C4-2B (cell line): ENCODE measurements around the gene CIAO3.
A peak's percentile ranks its signal among the peaks of the same experiment; 100 is the strongest.

ENCODE experiments used
- H3K27ac ChIP-seq: fragments of 450-650 bp; 2 replicates; pipeline ENCODE4 v1.5.1; 2017
- ZFX ChIP-seq: fragments of 450-650 bp; IDR thresholded peaks from 2 replicates; pipeline ENCODE4 v1.6.1; 2017
- TF ChIP-seq, protein P1 (sequence below): fragments of 450-650 bp; conservative IDR thresholded peaks from 2 replicates; pipeline ENCODE4 v1.5.1; 2017; ENCODE audit warnings: mild to moderate bottlenecking

The CIAO3 gene

DNA sequence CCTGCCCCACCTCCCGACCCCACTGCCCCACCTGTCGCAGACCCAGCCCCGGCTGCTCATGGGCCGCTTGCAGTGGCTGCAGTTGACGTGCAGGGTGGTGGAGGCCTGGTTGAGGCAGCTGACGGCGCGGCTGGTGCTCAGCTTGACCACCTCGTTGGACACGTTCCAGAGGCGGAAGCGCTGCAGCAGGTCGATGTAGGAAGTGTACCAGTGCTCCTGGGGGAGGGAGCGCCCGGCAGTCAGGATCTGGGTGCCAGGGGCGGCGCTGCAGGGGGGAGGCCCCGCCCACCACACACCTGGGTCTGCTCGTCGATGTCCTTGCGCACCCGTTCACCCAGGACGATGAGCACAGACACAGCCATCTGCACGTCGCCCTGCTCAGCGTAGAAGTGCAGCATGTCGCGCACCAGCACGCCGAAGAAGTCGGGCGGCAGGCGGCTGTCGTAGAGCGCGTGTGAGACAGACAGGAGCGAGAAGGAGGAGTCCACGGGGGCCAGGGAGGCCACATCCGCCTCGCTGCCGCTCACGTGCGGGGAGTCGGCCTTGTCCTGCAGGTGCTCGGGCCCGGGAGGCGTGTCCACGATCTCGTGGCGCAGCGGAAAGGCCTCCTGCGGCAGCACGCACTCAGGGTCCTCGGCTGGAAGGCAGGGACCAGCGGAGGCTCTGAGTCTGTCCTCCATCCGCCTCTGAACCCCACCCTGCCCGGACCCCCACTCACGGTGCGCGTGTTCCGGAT is 55.7 kb downstream of the CIAO3 start:
- peak overlapping the region; percentile 94 for H3K27ac ChIP-seq
- no peak for TF ChIP-seq ZFX
- TF ChIP-seq, protein P1, sequence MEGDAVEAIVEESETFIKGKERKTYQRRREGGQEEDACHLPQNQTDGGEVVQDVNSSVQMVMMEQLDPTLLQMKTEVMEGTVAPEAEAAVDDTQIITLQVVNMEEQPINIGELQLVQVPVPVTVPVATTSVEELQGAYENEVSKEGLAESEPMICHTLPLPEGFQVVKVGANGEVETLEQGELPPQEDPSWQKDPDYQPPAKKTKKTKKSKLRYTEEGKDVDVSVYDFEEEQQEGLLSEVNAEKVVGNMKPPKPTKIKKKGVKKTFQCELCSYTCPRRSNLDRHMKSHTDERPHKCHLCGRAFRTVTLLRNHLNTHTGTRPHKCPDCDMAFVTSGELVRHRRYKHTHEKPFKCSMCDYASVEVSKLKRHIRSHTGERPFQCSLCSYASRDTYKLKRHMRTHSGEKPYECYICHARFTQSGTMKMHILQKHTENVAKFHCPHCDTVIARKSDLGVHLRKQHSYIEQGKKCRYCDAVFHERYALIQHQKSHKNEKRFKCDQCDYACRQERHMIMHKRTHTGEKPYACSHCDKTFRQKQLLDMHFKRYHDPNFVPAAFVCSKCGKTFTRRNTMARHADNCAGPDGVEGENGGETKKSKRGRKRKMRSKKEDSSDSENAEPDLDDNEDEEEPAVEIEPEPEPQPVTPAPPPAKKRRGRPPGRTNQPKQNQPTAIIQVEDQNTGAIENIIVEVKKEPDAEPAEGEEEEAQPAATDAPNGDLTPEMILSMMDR = no peak

DNA sequence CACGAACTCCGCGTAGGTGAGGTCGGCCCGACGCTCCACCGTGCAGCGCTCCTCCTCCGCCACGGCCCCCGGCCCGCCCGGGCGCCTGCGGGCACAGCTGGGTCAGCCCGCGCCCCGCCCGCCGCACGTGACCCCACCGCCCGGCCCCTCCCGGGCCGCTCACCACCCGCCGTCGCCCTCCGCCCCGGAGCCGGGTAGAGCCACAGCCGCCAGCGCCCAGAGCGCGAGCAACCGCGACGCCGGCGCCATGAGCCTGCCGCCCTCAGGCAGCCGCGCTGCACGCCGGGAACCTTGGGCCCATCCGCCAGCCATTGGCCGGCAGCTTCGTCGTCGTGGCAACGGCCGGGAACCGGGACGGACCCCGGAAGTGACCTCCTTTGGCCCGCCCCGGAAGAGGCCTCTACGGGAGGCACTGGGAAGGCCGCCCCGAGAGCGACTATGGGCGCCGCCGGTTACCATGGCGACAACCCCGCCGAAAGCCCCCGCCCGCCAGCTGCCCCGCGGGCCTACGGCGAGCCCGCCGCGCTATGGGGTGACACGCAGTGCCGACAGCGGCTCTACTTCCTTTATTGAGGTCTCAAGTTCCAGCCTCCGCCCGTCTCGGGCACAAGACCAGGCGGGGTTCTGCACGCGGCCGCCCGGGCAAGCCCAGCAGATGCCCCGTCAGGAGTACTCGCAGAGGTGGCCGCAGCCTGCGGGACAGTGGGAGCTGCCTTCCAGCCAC is 56.6 kb downstream of the CIAO3 start, which contains the start of gene JMJD8:
JMJD8 (minus strand) TSS at position 264 of the 724 bp plus-strand sequence; CDS start at position 249, 15 bp downstream.
- H3K27ac ChIP-seq = peak within 1 kb of the TSS; percentile 94

DNA sequence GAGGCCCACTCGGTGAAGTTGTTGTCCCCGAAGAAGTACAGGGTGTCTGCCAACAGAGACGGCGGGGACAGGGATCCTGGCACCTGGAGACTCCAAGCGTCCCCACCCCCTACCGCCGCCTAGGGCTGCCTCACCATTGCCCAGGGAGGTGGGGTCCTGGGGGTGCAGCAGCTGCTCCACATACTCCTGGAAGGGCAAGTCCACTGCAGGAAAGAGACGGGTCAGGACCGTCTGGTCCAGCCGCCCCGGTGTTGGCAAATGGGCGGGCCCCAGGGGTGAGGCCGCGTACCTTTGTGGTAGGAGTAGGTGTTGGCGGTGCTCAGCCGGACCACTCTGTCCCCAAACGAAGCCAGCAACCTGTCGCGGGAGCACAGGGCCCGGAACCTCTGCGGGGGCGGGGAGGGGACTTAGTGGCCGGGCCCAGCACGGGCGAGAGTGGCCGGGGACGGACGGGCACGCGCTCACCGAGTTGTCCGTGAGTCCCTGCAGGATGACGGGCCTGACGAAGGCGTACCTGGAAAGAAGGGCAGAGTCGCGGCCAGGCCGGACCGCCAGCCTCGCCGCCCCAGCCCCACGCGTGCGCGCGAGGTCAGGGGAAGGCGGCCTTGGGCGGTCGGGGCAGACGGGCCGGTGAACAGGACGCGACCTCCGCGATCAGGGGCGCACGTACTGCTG is 57.3 kb downstream of the CIAO3 start:
- H3K27ac ChIP-seq = peak overlapping the region; percentile 94
- TF ChIP-seq, protein P1 = no peak
- peak; percentile 83 for TF ChIP-seq ZFX

More for the DNA sequence above, 56.6 kb downstream of the CIAO3 start, which contains the start of gene JMJD8:
- TF ChIP-seq, protein P1 = no peak
- peak; percentile 67 for TF ChIP-seq ZFX

DNA sequence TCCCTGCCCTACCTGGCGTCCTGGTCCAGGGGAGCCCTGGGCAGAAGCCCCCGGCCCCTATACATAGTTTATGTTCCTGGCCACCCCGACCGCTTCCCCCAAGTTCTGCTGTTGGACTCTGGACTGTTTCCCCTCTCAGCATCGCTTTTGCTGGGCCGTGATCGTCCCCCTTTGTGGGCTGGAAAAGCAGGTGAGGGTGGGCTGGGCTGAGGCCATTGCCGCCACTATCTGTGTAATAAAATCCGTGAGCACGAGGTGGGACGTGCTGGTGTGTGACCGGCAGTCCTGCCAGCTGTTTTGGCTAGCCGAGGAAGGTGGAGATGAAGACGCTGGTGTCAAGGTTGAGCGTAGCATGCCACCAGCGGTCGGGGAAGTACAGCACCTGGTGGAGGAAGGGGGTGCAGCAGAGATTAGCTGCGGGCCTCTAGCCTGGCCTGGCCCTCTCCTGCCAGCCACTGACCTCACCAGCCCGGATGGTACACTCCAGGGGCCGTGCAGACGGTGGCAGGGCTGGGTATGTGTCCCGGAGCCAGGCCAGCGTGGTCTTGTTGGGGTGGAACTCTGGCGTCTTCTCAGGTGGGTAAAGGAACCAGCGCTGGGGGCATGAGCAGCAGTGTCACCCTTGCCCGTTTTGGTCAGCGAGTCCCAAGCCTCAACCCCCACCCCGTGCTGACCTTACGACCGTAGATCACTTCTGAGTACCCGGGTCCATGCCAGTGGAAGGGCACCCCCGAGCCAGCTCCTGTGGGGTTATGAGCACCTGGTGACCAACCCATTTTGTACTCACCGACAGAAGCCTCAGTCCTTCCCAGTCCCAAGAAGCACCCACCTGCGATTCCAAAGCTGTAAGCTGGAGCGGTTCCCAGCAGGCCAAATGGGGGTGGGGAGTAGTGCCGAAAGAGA is 58.1 kb downstream of the CIAO3 start:
- TF ChIP-seq, protein P1 = no peak; the same call in 1 of the 2 replicates
- TF ChIP-seq ZFX = no peak
- peak overlapping the region; percentile 94 for H3K27ac ChIP-seq

DNA sequence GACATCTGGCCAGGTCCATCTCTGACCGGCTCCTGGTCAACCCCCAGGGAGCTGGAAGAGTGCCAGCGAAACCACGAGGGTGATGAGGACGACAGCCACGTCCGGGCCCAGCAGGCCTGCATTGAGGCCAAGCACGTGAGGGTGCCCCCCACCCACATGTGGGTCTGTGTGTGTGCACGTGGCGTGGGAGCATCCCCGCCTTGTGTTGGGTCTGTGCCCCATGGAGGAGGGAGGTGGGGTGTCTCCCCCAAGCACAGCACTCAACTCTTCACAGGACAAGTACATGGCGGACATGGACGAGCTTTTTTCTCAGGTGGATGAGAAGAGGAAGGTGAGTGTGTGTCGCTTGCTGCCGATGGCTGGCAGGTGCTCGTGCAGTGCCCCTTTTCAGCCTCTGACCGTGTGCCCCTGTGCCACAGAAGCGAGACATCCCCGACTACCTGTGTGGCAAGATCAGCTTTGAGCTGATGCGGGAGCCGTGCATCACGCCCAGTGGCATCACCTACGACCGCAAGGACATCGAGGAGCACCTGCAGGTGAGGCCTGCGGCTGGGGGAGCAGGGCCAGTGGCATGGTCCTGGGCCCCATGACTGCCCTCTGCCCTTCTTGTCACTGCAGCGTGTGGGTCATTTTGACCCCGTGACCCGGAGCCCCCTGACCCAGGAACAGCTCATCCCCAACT is 58.9 kb downstream of the CIAO3 start:
- TF ChIP-seq ZFX = no peak
- TF ChIP-seq, protein P1 = no peak
- H3K27ac ChIP-seq = peak overlapping the region; percentile 94

DNA sequence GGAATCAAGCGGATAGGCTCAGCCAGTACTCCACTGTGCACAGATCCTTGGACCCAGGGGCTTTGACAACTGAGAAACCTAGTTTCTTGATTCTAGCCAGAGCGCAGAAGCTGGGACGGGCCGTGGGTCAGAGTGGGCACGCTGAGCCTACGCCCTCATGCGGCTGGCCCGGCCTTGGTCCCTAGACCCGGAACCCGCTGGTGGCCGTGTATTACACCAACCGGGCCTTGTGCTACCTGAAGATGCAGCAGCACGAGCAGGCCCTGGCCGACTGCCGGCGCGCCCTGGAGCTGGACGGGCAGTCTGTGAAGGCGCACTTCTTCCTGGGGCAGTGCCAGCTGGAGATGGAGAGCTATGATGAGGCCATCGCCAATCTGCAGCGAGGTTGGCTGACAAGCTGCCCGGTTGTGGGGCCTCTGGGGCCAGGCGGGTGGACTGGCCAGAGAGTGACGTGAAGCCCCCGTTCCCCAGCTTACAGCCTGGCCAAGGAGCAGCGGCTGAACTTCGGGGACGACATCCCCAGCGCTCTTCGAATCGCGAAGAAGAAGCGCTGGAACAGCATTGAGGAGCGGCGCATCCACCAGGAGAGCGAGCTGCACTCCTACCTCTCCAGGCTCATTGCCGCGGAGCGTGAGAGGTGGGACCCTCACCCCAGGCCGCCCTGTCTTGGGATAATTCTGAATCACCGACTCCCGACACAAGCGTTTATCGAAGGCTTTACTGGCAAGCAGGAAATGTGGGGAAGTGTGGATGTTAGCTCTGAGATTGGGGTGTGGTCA is 59.6 kb downstream of the CIAO3 start:
- H3K27ac ChIP-seq = peak overlapping the region; percentile 94
- TF ChIP-seq, protein P1 = no peak; the same call in 1 of the 2 replicates
- 0 out of 2 replicates have a peak, but pooled peaks have one; percentile 26 for TF ChIP-seq ZFX
